Measurements from ENCODE around the gene AMN1. TPM values are rescaled to one million over a fixed set of nuclear protein-coding genes. Genes with fewer than 3 reads are reported as not detected.

AMN1 gene
- total RNA-seq, 1 donor from 2014 or later, result 5.5 TPM

DNA sequence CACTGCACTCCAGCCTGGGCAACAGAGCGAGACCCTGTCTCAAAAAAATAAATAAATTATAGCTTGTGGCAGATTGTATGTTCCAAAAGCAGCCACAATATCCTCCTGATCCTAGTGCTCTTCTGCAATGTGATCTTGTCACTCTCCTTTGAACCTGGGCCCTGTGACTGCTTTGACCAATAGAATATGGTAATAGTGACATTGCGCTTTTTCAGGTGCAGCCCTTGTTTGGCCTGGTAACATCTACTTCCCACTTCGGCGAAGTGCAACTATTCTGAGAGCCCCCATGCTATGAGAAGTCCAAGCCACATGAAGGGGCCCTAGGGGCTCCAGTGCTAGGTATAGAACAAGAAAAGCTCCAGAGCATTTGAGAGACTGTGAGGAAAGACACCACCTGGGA, 106.8 kb downstream of the AMN1 start:
- Mint-ChIP-seq H3K4me1 (ENCODE audit: unreplicated experiment) (no peaks in the 10 kb centered on the region), H3K36me3 (no peaks in the 10 kb centered on the region), H3K27ac (no peak overlapping the region), H3K4me3 (no peak overlapping the region), H3K9me3 (no peaks in the 10 kb centered on the region), H3K27me3 (no peaks in the 10 kb centered on the region)
- TF ChIP-seq, protein P1, sequence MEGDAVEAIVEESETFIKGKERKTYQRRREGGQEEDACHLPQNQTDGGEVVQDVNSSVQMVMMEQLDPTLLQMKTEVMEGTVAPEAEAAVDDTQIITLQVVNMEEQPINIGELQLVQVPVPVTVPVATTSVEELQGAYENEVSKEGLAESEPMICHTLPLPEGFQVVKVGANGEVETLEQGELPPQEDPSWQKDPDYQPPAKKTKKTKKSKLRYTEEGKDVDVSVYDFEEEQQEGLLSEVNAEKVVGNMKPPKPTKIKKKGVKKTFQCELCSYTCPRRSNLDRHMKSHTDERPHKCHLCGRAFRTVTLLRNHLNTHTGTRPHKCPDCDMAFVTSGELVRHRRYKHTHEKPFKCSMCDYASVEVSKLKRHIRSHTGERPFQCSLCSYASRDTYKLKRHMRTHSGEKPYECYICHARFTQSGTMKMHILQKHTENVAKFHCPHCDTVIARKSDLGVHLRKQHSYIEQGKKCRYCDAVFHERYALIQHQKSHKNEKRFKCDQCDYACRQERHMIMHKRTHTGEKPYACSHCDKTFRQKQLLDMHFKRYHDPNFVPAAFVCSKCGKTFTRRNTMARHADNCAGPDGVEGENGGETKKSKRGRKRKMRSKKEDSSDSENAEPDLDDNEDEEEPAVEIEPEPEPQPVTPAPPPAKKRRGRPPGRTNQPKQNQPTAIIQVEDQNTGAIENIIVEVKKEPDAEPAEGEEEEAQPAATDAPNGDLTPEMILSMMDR (conservative IDR thresholded peaks at IDR 0.05), result no peak
- DNase-seq (ENCODE audit: extremely low spot score, unreplicated experiment), result no peak

Other genes with a start within 250 kb of the AMN1 start
- 17.5 and 17.7 TPM in 2 replicates for gene DENND5B, start 137.9 kb downstream of the AMN1 start, total RNA-seq (ENCODE audit: low replicate concordance)
- 2.0 and 4.2 TPM in 2 replicates for gene ETFBKMT, start 69.3 kb downstream of the AMN1 start, total RNA-seq (ENCODE audit: low replicate concordance)
- gene RESF1, start 230.4 kb upstream of the AMN1 start, total RNA-seq (ENCODE audit: low replicate concordance), result 72.2 and 135 TPM in 2 replicates